Measurements from ENCODE around the gene MID1. TPM values are rescaled to one million over a fixed set of nuclear protein-coding genes. Genes with fewer than 3 reads are reported as not detected.
"Not testable (repeated sequence)": the region's sequence is repeated elsewhere in the genome, so short reads cannot be mapped to it uniquely, and the experiment has no call there.

The MID1 gene
- total RNA-seq, 1 experiment from 2014 or later: 14.8 TPM

DNA sequence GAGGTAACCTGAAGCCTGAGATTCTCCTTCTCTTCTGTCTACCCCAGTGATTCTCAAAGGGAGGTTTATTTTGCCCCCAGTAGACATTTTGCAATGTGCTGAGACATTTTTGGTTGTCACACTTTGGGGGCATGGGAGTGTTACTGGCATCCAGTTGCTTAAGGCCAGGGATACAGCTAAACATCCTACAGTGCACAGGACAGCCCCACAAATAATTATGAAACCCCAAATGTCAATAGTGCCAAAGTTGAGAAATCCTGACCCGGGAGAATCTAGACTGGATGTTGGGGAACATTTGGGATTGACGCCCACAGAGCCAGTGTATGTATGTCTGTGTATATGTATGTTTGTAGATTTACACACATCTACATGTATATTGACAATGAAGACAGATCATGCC lies 13.2 kb downstream of the MID1 start:
- no peaks in the 10 kb centered on the region for H3K36me3 ChIP-seq
- DNase-seq (ENCODE audit: low read depth in 1 of 2, low spot score in 2 of 2): no peak
- H3K27ac ChIP-seq: no peak overlapping the region
- no peak overlapping the region for H3K4me3 ChIP-seq
- H3K9me3 ChIP-seq (replicated peaks): no peaks in the 10 kb centered on the region
- no peaks in the 10 kb centered on the region for H3K27me3 ChIP-seq (replicated peaks)
- H3K4me1 ChIP-seq (replicated peaks): peaks cover 17% of the 10 kb centered on the region

GRCh38 chrX:10603612-10604011 lies 16.8 kb downstream of the MID1 start:
- H3K27ac ChIP-seq: no peak overlapping the region
- H3K9me3 ChIP-seq (replicated peaks): no peaks in the 10 kb centered on the region
- DNase-seq (ENCODE audit: low read depth in 1 of 2, low spot score in 2 of 2): no peak
- no peaks in the 10 kb centered on the region for H3K4me1 ChIP-seq (replicated peaks)
- no peak overlapping the region for H3K4me3 ChIP-seq
- H3K36me3 ChIP-seq: no peaks in the 10 kb centered on the region
- no peaks in the 10 kb centered on the region for H3K27me3 ChIP-seq (replicated peaks)

DNA sequence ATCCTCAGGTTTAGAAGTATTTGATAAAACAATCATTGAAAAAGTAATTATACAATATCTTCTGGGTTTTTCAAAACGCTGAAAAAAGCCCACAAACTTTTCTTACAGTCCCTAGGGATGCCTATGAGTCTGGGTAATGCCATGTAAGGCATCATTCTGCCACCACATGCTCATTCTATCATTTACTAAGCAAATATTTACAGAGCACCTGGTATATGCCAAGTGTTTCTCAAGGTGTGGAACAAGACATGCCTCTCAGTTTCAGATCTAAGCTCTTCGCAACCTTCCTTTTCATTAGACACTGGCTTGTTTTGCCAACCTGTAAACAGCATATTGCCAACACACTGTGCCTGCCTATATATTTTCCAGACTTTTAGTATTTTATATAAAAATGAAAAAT lies 17.7 kb downstream of the MID1 start:
- Histone ChIP-seq H3K4me1 (replicated peaks) (no peaks in the 10 kb centered on the region), H3K36me3 (no peaks in the 10 kb centered on the region), H3K27ac (no peak overlapping the region), H3K4me3 (no peak overlapping the region), H3K9me3 (replicated peaks) (no peaks in the 10 kb centered on the region), H3K27me3 (replicated peaks) (no peaks in the 10 kb centered on the region)
- DNase-seq (ENCODE audit: low read depth in 1 of 2, low spot score in 2 of 2): no peak

DNA sequence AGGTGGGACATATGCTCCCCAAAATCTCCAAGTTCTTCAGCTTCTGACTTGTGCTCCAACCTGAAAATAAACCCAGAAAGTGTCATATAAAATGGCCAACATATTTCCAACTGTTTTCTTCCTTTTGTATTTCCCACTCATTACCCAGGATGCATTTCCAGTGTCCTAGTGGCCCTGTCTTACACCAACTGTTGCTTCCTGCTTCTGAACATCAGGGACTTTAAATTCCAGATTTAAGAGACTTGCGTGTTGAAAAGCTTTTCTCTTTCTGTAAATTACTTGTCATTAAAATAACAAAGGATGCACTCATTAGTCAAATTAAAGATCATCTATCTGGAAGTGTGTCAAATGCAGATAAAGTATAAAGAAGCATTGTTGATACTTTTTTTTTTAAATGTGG lies 19.9 kb downstream of the MID1 start:
- H3K9me3 ChIP-seq (replicated peaks): no peaks in the 10 kb centered on the region
- no peak overlapping the region for H3K27ac ChIP-seq
- peaks cover 7% of the 10 kb centered on the region for H3K4me1 ChIP-seq (replicated peaks)
- H3K36me3 ChIP-seq: no peaks in the 10 kb centered on the region
- H3K4me3 ChIP-seq: no peak overlapping the region
- no peaks in the 10 kb centered on the region for H3K27me3 ChIP-seq (replicated peaks)
- DNase-seq (ENCODE audit: low read depth in 1 of 2, low spot score in 2 of 2): no peak

DNA sequence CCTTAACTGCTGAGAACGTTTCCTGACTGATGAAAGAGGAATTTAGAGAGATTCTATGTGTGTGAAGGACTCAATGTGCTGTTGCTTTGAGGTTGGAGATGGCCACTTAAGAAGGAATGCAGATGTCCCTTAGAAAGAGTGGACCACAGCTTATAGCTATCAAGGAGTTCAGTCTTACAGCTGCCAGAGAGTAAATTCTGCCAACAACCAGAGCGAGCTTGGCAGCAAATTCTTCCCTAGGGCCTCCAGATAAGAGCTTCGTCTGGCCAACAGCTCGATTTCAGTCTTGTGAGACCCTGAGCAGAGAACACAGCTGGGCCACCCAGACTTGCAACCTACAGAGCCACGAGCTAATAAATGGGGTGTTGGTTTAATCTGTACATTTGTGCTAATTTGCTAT lies 21.8 kb downstream of the MID1 start:
- no peak for DNase-seq (ENCODE audit: low read depth in 1 of 2, low spot score in 2 of 2)
- no peaks in the 10 kb centered on the region for H3K27me3 ChIP-seq (replicated peaks)
- H3K36me3 ChIP-seq: no peaks in the 10 kb centered on the region
- peaks cover 7% of the 10 kb centered on the region for H3K4me1 ChIP-seq (replicated peaks)
- H3K4me3 ChIP-seq: no peak overlapping the region
- H3K9me3 ChIP-seq (replicated peaks): no peaks in the 10 kb centered on the region
- H3K27ac ChIP-seq: no peak overlapping the region

DNA sequence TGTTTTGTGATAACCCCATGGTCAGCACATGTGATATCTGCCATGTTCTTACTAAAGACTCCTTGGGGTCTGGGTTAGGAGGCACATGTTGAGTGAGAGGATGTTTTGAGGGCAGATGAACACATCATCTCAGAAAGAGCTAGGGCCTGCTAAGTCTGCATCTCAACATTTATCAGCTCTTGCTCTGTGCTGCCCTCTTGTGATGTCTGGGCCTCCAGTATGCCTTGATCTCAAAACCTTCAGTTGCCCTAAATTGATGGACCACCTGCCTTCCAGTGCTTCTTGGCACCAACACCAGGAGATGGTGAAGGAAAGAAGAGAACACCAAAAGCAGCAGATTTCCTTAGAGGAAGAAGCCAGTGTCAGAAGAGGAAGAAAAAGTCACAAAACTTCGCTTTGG lies 22.5 kb downstream of the MID1 start:
- Histone ChIP-seq H3K4me3 (no peak overlapping the region), H3K4me1 (replicated peaks) (peaks cover 7% of the 10 kb centered on the region), H3K9me3 (replicated peaks) (no peaks in the 10 kb centered on the region), H3K36me3 (no peaks in the 10 kb centered on the region), H3K27me3 (replicated peaks) (no peaks in the 10 kb centered on the region), H3K27ac (no peak overlapping the region)
- peak in 1 of 2 experiments; percentile 39 for DNase-seq (ENCODE audit: low read depth in 1 of 2, low spot score in 2 of 2)

- Histone ChIP-seq H3K27ac (no peak overlapping the region), H3K9me3 (replicated peaks) (no peaks in the 10 kb centered on the region), H3K27me3 (replicated peaks) (no peaks in the 10 kb centered on the region), H3K36me3 (no peaks in the 10 kb centered on the region), H3K4me3 (no peak overlapping the region), H3K4me1 (replicated peaks) (peaks cover 3% of the 10 kb centered on the region)
- DNase-seq (ENCODE audit: low read depth in 1 of 2, low spot score in 2 of 2): no peak
Observed at GRCh38 chrX:10591363-10592335, 28.7 kb downstream of the MID1 start.

DNA sequence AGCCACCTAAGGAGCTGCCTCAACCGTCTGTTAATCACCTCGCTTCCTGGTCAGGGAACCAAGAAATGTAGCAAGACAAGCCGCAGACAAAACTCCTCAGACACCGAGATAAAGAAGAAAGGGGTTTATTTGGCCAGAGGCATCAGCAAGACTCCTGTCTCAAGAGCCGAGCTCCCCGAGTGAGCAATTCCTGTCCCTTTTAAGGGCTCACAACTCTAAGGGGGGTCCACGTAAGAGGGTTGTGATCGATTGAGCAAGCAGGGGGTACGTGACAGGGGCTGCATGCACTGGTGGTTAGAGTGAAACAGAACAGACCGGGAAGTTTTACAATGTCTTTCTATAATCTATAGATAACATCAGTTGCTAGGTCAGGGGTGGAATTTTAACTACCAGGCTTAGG lies 30.6 kb downstream of the MID1 start:
- not testable (repeated sequence) for DNase-seq (ENCODE audit: low read depth in 1 of 2, low spot score in 2 of 2)

DNA sequence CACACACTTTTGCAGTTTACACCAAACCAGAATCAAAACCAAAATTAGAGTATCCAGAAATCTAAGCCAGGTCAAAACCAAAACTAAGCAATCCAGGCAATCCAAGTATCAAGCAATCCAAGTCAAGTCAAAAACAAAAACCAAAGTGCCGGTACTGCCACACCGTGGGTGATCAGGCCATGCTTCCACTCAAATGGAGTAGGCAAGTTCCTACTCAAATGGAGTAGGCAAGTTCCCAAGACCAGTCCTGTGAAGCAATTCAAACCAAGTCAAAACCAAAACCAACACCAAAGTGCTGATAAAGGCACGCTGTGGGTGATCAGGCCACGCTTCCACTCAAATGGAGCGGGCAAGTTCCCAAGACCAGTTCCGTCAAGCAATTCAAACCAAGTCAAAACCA lies 31.3 kb downstream of the MID1 start:
- Histone ChIP-seq H3K27me3 (replicated peaks) (no peaks in the 10 kb centered on the region), H3K27ac (no peak overlapping the region), H3K4me3 (no peak overlapping the region), H3K9me3 (replicated peaks) (no peaks in the 10 kb centered on the region), H3K4me1 (replicated peaks) (no peaks in the 10 kb centered on the region), H3K36me3 (no peaks in the 10 kb centered on the region)
- no peak for DNase-seq (ENCODE audit: low read depth in 1 of 2, low spot score in 2 of 2)

More for the DNA sequence above, 30.6 kb downstream of the MID1 start:
- H3K9me3 ChIP-seq (replicated peaks); H3K4me1 ChIP-seq (replicated peaks); H3K4me3 ChIP-seq; H3K36me3 ChIP-seq; H3K27ac ChIP-seq; H3K27me3 ChIP-seq (replicated peaks): not testable (repeated sequence)

DNA sequence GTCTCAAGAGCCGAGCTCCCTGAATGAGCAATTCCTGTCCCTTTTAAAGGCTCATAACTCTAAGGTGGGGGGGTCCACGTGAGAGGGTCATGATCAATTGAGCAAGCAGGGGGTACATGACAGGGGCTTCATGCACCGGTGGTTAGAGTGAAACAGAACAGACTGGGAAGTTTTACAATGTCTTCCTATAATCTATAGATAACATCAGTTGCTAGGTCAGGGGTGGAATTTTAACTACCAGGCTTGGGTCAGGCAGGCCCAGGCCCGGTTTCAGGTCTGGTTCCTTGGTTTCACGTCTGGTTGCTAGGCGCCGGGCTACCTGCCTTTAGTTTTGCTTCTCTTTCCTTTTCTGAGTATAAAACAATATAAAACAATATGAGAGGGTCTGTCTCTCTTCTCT lies 35.5 kb downstream of the MID1 start:
- H3K36me3 ChIP-seq; H3K4me1 ChIP-seq (replicated peaks); H3K4me3 ChIP-seq; DNase-seq (ENCODE audit: low read depth in 1 of 2, low spot score in 2 of 2); H3K27me3 ChIP-seq (replicated peaks); H3K27ac ChIP-seq; H3K9me3 ChIP-seq (replicated peaks): not testable (repeated sequence)

DNA sequence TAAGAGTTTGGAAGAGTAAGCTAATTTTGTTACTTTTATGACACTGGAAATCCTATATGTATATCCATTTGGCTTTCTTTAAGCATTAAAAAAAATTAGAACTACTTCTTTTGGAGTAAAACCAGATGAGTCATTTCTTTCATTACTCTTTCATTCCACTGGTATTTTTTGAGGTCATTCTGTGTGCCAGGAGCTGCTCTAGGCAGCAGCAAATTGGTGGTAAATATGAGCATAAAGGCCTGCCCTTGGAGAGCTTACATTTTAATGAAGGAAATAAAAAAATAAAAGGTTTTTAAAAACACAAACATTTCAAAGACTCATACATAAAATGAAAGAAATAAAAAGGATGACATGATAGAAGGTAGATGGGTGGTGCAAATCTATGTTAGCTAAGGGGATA lies 37.4 kb downstream of the MID1 start:
- Histone ChIP-seq H3K27ac (no peak overlapping the region), H3K27me3 (replicated peaks) (no peaks in the 10 kb centered on the region), H3K4me1 (replicated peaks) (peaks cover 22% of the 10 kb centered on the region), H3K4me3 (no peak overlapping the region), H3K36me3 (no peaks in the 10 kb centered on the region), H3K9me3 (replicated peaks) (no peaks in the 10 kb centered on the region)
- DNase-seq (ENCODE audit: low read depth in 1 of 2, low spot score in 2 of 2): no peak

- Histone ChIP-seq H3K36me3 (no peaks in the 10 kb centered on the region), H3K27ac (no peak overlapping the region), H3K4me3 (no peak overlapping the region), H3K27me3 (replicated peaks) (no peaks in the 10 kb centered on the region), H3K4me1 (replicated peaks) (peaks cover 25% of the 10 kb centered on the region), H3K9me3 (replicated peaks) (no peaks in the 10 kb centered on the region)
- DNase-seq (ENCODE audit: low read depth in 1 of 2, low spot score in 2 of 2): no peak
Observed at GRCh38 chrX:10582215-10582733, 38.1 kb downstream of the MID1 start.

- Histone ChIP-seq H3K27me3 (replicated peaks) (no peaks in the 10 kb centered on the region), H3K36me3 (no peaks in the 10 kb centered on the region), H3K9me3 (replicated peaks) (no peaks in the 10 kb centered on the region), H3K4me3 (peak overlapping the region; percentile 13), H3K27ac (peak overlapping the region; percentile 95), H3K4me1 (replicated peaks) (peaks cover 37% of the 10 kb centered on the region)
- peak in 1 of 2 experiments; percentile 73 for DNase-seq (ENCODE audit: low read depth in 1 of 2, low spot score in 2 of 2)
Observed at GRCh38 chrX:10579112-10580011, 41.0 kb downstream of the MID1 start.

- no peaks in the 10 kb centered on the region for H3K27me3 ChIP-seq (replicated peaks)
- H3K9me3 ChIP-seq (replicated peaks): no peaks in the 10 kb centered on the region
- peaks cover 42% of the 10 kb centered on the region for H3K4me1 ChIP-seq (replicated peaks)
- H3K36me3 ChIP-seq: no peaks in the 10 kb centered on the region
- H3K4me3 ChIP-seq: no peak overlapping the region
- peak overlapping the region; percentile 95 for H3K27ac ChIP-seq
- DNase-seq (ENCODE audit: low read depth in 1 of 2, low spot score in 2 of 2): no peak
Observed at GRCh38 chrX:10578527-10578926, 41.9 kb downstream of the MID1 start.
